Melanocyte of skin (primary cell): ENCODE measurements around the gene LCE1B. TPM values are rescaled to one million over a fixed set of nuclear protein-coding genes. Genes with fewer than 3 reads are reported as not detected.

ENCODE experiments used
- total RNA-seq, 2 donors: library from RNA; depleted of rRNA; stranded (reverse); fragments of >200 nt; gene quantifications; 2 replicates each; pipeline ENCODE4 v1.2.3, GENCODE V29; 2012

The LCE1B gene, protein sequence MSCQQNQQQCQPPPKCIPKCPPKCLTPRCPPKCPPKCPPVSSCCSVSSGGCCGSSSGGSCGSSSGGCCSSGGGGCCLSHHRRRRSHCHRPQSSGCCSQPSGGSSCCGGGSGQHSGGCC
- total RNA-seq = not detected

DNA sequence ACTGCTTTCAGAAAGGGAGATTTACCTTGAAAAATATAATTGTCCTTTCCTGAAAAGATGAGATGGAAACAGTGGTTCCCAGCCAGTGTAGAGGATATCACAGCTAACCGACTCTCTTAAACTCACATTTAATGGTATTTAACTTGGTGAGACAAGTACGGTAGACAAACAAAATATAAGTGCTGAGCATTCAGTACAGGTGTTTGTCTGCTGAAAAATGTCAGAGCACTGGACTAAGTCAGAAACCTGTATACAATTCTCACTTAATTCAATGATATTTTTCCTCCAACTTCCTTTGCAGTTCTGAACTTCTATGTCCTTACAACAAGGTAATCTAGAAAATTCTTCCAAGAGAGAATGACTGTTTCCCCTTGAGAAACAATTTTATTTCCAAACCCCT is at the start of gene LCE1B:
Gene LCE1B, plus strand, starts transcription at position 301 of the 400 bp plus-strand sequence. CDS start 476 bp downstream, outside the sequence.

DNA sequence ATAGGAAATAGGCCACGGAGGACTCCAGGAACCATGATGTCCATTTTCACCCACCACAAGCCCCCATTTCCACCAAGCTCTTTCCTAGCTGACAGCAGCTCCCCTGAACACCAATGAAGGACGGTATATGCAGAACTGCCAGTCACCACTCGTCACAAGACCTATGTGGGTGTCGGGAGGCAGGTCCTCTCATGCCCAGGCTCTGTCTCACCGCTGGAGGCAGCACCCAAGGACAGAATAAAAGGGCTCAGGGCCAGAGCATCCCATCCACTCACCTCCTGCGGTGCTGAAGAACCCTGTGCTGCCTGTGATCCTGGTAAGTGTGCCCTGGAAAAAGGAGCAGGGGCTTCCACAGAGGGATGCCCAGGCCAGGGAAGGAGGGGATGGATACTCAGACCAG is 36.9 kb upstream of the LCE1B start, which contains the start of gene LCE1F:
Gene LCE1F, plus strand, starts transcription at position 266 of the 400 bp plus-strand sequence. CDS start 1,232 bp downstream, outside the sequence.

DNA sequence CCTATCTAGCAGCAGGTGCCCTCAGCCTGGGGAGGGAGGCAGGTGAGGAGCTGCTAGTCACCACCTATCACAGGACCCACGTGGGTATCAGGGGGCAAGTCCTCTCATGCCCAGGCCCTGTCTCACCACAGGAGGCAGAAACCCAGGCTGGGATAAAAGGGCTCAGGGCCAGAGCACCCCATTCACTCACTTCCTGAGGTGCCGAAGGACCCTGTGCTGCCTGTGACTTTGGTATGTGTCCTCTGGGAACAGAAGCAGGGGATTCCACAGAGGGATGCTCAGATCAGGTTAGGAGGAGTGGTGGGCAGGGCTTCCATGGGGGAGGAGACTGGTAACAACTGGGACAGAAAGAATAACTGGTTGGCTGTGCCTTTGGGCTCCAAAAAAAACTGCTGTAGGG is 25.7 kb upstream of the LCE1B start, which contains the start of gene LCE1E:
Gene LCE1E, plus strand, starts transcription at position 181 of the 400 bp plus-strand sequence. CDS start 1,043 bp downstream, outside the sequence.

DNA sequence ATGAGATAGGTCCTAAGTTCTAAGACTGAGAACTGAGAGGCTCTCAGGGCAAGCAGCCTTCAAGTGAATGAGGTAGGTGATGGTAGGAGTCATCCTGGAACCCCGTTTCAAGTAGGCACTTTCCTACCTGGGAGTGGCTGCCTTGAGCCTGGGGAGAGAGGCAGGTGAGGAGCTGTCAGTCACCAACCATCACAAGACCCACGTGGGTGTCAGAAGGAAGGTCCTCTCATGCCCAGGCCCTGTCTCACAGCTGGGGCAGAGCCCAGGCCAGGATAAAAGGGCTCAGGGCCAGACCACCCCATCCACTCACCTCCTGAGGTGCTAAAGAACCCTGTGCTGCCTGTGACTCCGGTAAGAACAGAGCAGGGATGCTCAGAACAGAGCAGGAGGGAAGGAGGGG is 15.3 kb upstream of the LCE1B start, which contains the start of gene LCE1D:
Gene LCE1D, plus strand, starts transcription at position 301 of the 400 bp plus-strand sequence. CDS start 1,074 bp downstream, outside the sequence.

DNA sequence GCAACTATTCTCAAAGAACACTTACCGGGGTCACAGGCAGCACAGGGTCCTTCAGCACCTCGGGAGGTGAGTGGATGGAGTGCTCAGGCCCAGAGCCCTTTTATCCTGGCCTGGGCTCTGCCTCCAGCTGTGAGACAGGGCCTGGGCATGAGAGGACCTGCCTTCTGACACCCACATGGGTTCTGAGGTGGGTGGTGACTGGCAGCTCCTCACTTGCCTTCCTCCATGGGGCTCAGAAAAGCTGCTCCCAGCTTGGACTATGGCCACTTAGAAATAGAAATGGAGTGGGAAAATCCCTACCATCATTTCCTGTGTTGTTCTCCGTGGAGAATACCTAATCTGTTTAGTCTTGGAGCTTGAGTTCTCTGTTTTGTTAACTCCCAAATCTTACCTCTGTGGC is 5.2 kb upstream of the LCE1B start, which contains the start of gene LCE1C:
Gene LCE1C, minus strand, starts transcription at position 76 of the 400 bp plus-strand sequence. CDS start 1,173 bp downstream, outside the sequence.

DNA sequence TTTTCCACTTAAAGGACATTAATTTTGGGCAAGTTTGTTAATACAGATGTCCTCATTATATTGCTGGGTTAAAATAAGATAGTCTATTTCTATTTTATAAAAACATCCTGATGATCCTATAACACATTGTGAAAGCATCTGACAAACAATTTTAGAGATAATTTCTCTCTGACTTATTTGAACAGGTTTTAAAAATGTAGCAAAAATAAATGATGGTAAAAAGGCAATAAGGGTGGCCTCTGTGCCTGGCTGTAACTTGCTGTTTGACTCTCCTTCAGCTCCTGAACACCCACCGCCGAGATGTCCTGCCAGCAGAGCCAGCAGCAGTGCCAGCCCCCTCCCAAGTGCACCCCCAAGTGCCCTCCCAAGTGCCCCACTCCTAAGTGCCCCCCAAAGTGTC is 15.4 kb downstream of the LCE1B start, which contains the start of gene LCE1A:
Gene LCE1A, plus strand, starts transcription at position 301 of the 400 bp plus-strand sequence. Its CDS starts 0 bp downstream, at position 301.

DNA sequence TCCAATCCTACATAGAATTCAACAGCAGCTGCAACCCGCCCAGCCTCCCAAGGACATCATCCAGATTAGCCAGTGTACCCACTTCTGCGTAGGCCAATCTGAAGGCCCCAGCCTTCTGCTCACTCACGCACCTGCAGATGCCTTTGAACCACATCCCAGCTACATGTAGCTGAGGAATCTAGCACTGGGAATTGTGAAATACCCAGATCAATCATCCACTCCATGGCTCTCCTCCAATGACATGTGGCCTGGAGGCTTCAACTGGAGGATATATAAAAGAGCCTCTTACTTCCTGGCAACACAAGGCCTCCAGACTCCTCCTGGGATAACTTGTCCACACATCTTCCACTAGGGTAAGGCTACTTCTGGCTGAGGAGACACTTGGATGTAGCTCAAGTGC is 30.8 kb downstream of the LCE1B start, which contains the start of gene LCE6A:
Gene LCE6A, plus strand, starts transcription at position 301 of the 400 bp plus-strand sequence. CDS start 665 bp downstream, outside the sequence.

DNA sequence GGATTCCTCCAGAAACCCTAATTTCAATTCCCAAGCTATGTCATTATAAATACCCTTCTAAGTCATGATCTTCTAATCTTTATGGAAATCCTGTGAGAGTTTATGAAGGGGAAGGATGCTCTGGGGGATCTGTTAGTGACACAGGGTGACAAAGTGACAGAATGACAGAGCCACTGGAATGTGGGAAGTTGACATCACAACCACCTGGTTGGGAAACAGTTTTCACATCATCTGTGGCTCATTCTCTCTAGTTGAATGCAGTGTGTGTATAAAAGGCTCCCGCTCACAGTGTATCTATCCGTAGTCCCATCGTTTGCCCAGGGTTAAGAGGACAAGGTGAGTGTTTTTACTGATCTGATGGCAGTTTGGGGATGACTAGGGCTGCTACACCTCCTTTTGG is 47.9 kb downstream of the LCE1B start, which contains the start of gene LCE7A:
Gene LCE7A, plus strand, starts transcription at position 301 of the 400 bp plus-strand sequence. CDS start 702 bp downstream, outside the sequence.

Other genes starting within 250 kb of the LCE1B start
- not detected for gene LCE3E, start 245.2 kb upstream of the LCE1B start, total RNA-seq
- not detected for gene LCE3D, start 231.5 kb upstream of the LCE1B start, total RNA-seq
- not detected for gene LCE3C, start 211.7 kb upstream of the LCE1B start, total RNA-seq
- not detected for gene LCE3B, start 198.2 kb upstream of the LCE1B start, total RNA-seq
- gene LCE3A, start 188.9 kb upstream of the LCE1B start, total RNA-seq = not detected
- gene LCE2D, start 148.6 kb upstream of the LCE1B start, total RNA-seq = not detected
- not detected for gene LCE2C, start 136.7 kb upstream of the LCE1B start, total RNA-seq
- not detected for gene LCE2B, start 125.8 kb upstream of the LCE1B start, total RNA-seq
- gene LCE2A, start 113.6 kb upstream of the LCE1B start, total RNA-seq = 1 to 10 TPM in 1 of 2 donors, under 1 TPM in 1; 0.69 to 1.3 TPM
- not detected for gene LCE4A, start 103.8 kb upstream of the LCE1B start, total RNA-seq
- gene KPRP, start 53.9 kb upstream of the LCE1B start, total RNA-seq = not detected
- not detected for gene LCE1F, start 36.8 kb upstream of the LCE1B start, total RNA-seq
- gene LCE1E, start 25.7 kb upstream of the LCE1B start, total RNA-seq = not detected
- not detected for gene LCE1D, start 15.2 kb upstream of the LCE1B start, total RNA-seq
- not detected for gene LCE1C, start 5.3 kb upstream of the LCE1B start, total RNA-seq
- gene LCE1A, start 15.5 kb downstream of the LCE1B start, total RNA-seq = not detected
- gene LCE6A, start 30.9 kb downstream of the LCE1B start, total RNA-seq = not detected
- gene LCE7A, start 48.0 kb downstream of the LCE1B start, total RNA-seq = not detected
- gene SMCP, start 66.4 kb downstream of the LCE1B start, total RNA-seq = not detected
- not detected for gene IVL, start 96.6 kb downstream of the LCE1B start, total RNA-seq
- not detected for gene SPRR5, start 135.2 kb downstream of the LCE1B start, total RNA-seq
- gene SPRR4, start 158.7 kb downstream of the LCE1B start, total RNA-seq = not detected
- not detected for gene SPRR1A, start 172.1 kb downstream of the LCE1B start, total RNA-seq
- under 1 TPM in 1 of 2 donors, not detected in 1; 0.34 TPM for gene SPRR3, start 189.8 kb downstream of the LCE1B start, total RNA-seq
- not detected for gene SPRR1B, start 219.2 kb downstream of the LCE1B start, total RNA-seq
- gene SPRR2D, start 229.1 kb downstream of the LCE1B start, total RNA-seq = not detected
- not detected for gene SPRR2A, start 245.5 kb downstream of the LCE1B start, total RNA-seq